Measurements from ENCODE around the gene ERC1. TPM values are rescaled to one million over a fixed set of nuclear protein-coding genes. Genes with fewer than 3 reads are reported as not detected.
A peak's percentile ranks its signal among the peaks of the same experiment; 100 is the strongest.
"Not testable (repeated sequence)": the region's sequence is repeated elsewhere in the genome, so short reads cannot be mapped to it uniquely, and the experiment has no call there.

Gene ERC1
- total RNA-seq, 2 donors from 2014 or later, result 40.3 to 43.0 TPM

DNA sequence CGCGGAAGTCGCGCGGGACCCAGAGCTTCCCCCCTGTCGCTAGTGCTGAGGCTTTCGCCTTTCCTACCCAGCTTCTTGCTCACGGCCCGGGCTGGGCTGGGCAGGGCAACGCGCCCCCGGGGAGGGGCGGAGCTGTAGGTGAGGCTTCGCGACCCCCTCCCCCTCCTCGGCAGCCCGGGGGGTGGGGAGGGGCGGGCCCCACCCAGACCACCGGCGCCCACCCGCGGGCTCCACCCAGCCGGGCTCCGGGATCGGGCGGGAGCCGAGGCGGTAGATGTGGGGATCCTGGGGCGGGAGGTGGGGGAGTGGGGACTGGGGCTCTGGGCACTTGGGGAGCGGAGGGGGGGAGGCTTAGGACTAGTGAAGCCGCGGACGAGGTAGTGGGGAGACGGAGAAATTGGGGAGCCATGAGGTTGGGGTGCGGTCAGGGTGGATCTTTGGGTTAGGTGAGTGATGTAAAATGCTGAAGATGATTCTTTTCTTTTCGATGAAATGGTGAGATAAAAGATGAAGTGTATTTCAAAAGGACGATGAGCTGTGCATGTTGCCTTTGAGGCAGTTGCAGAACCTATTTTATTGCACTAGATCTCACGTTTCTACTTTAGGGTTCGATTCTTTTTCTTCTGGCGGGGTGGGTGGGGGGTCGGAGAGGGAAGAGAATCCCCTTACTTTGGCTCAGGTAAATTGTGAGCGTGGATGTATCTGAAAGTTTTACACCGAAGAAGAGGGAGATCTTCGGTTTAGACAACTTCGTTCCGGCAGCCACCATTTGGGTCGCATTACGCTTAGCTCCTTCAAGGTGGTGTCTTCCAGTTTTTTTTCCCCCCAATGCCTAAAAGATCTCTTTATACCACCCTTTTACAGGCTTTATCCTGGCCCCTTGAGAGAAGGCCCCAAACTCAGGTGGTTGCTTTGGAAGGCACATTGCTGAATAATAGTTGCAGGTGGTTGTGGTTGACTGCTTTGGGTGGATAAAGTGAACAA lies 619 bp downstream of the ERC1 start:
- H3K4me1 ChIP-seq, result peaks cover 0 to 39% of the 10 kb centered on the region in 2 donors
- H3K27ac ChIP-seq, result peak overlapping the region; percentile 95 to 99
- TF ChIP-seq, protein P1, sequence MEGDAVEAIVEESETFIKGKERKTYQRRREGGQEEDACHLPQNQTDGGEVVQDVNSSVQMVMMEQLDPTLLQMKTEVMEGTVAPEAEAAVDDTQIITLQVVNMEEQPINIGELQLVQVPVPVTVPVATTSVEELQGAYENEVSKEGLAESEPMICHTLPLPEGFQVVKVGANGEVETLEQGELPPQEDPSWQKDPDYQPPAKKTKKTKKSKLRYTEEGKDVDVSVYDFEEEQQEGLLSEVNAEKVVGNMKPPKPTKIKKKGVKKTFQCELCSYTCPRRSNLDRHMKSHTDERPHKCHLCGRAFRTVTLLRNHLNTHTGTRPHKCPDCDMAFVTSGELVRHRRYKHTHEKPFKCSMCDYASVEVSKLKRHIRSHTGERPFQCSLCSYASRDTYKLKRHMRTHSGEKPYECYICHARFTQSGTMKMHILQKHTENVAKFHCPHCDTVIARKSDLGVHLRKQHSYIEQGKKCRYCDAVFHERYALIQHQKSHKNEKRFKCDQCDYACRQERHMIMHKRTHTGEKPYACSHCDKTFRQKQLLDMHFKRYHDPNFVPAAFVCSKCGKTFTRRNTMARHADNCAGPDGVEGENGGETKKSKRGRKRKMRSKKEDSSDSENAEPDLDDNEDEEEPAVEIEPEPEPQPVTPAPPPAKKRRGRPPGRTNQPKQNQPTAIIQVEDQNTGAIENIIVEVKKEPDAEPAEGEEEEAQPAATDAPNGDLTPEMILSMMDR (IDR thresholded peaks at IDR 0.05), result no peak
- peak overlapping the region; percentile 89 to 97 for H3K4me3 ChIP-seq
- H3K27me3 ChIP-seq, result no peaks in the 10 kb centered on the region
- H3K36me3 ChIP-seq, result no peaks in the 10 kb centered on the region
- no peaks in the 10 kb centered on the region for H3K9me3 ChIP-seq
- no peak for DNase-seq (ENCODE audit: low spot score)

DNA sequence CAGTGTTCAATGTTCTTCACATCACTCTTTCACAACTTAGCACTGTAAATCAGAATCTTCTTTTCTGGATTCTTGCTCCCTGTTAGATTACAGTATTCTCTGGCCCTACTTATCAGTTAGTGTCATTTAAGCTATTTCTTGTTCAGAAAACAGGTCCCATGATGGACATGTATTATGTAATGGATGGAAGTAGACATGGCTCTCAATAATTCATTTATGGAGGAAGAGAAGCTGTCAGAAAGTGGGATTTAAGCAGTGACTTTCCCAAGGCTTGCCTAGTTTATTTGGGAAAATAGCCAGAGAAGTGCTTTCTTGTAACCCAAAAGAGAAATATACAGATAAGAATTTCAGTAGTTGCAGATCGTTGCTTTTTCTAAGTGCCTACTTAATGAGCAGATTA lies 1.6 kb downstream of the ERC1 start:
- Histone ChIP-seq H3K27ac (peak overlapping the region in 1 of 2 donors; percentile 99), H3K4me3 (no peak overlapping the region), H3K27me3 (no peaks in the 10 kb centered on the region), H3K9me3 (no peaks in the 10 kb centered on the region), H3K4me1 (peaks cover 0 to 42% of the 10 kb centered on the region in 2 donors), H3K36me3 (no peaks in the 10 kb centered on the region)
- no peak for DNase-seq (ENCODE audit: low spot score)
- TF ChIP-seq, protein P1 (IDR thresholded peaks at IDR 0.05), result no peak

DNA sequence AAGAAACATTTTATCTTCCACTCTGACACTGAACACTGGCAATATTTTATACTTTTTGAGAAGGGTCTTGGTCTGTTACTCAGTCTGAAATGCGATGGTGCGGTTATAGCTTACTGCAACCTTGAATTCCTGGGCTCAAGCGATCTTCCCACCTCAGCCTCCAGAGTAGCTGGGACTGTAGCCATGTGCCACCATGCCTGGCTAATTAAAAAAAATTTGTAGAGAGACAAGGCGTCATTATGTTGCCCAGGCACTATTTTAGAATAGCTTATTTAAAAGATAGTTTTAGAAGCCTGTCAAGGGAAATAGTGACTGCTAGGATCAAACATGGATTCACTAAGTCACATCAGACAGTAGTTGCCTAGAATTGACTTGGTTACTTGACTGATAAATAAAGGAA lies 5.9 kb downstream of the ERC1 start:
- no peak overlapping the region for H3K27ac ChIP-seq
- no peak overlapping the region for H3K4me3 ChIP-seq
- TF ChIP-seq, protein P1 (IDR thresholded peaks at IDR 0.05), result no peak
- H3K27me3 ChIP-seq, result no peaks in the 10 kb centered on the region
- peaks cover 0 to 27% of the 10 kb centered on the region in 2 donors for H3K4me1 ChIP-seq
- H3K36me3 ChIP-seq, result no peaks in the 10 kb centered on the region
- no peaks in the 10 kb centered on the region for H3K9me3 ChIP-seq
- no peak for DNase-seq (ENCODE audit: low spot score)

DNA sequence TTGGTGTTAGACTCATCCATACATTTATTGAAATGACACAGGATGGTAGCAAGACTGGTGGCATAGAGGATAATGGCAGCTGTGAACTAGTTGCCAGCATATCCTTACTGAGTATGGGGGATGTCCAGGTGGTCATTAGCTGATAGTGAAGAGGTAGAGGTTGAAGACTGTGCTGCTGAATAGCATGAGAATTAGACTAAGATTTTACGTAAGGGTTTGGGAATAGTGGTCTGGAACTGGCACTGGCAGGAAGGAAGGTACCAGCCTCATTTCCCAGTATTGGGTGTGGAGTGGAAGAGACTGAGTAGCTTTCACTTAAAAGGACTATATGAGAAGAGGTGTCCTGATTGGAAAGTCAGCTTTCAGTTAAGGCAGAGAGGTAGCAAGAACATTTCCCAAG lies 6.5 kb downstream of the ERC1 start:
- H3K27ac ChIP-seq, result no peak overlapping the region
- no peak overlapping the region for H3K4me3 ChIP-seq
- no peak for DNase-seq (ENCODE audit: low spot score)
- no peaks in the 10 kb centered on the region for H3K9me3 ChIP-seq
- peaks cover 0 to 21% of the 10 kb centered on the region in 2 donors for H3K4me1 ChIP-seq
- no peaks in the 10 kb centered on the region for H3K27me3 ChIP-seq
- H3K36me3 ChIP-seq, result no peaks in the 10 kb centered on the region
- TF ChIP-seq, protein P1 (IDR thresholded peaks at IDR 0.05), result no peak

DNA sequence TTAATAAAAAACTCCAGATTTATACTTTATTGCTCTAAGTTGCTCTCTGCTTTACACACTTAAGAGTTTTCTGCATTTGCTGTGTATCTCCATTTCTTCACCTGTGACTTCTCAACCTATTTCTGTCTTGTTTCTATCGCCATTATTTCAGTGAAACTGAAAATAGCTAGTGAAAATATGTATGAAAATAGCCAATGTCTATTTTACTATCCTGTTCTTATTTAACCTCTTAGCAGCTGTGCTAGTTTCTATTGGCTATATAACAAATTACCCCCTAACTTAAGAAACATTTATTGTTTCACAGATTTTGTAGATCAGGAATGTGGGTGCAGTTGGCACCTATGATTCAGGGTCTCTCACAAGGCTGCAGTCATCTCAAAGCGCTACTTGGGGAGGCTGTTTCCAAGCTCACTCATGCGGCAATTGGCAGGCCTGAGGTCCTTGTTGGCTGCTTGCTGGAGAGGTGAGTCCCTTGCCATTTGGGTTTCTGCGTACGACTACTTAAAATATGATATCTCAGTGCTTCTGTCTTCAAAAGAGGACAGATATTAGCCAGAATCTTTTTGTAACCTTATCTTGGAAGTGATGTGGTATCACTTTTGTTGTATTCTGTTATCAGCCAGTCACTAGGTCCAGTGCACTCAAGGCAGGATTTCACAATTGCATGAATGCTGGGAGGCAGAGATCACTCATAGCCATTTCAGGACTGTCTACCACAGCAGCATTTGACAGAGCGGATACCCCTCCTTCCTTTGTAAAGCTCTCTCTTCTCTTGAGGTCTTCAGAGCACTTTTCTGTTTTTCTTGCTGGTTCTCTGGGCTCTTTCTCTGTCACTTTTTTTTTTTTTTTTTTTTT lies 7.2 kb downstream of the ERC1 start:
- TF ChIP-seq, protein P1 (IDR thresholded peaks at IDR 0.05), result no peak
- H3K4me1 ChIP-seq, result peaks cover 0 to 15% of the 10 kb centered on the region in 2 donors
- H3K4me3 ChIP-seq, result no peak overlapping the region

DNA sequence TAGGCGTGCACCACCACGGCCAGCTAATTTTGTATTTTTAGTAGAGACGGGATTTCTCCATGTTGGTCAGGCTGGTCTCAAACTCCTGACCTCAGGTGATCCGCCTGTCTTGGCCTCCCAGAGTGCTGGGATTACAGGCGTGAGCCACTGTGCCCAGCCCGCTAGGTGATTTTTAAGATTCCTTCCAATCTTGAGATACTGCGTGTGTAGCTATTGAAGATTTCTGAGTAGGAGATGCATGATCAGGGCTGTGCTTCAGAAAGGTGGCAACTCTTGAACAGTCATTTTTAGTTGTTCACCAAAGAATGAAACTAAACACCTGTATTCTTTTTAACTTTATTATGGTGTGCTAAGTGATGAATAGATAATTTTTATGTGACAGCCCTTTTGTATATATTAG lies 8.7 kb downstream of the ERC1 start:
- H3K4me3 ChIP-seq; H3K27me3 ChIP-seq; DNase-seq (ENCODE audit: low spot score); H3K27ac ChIP-seq; H3K36me3 ChIP-seq; H3K9me3 ChIP-seq: not testable (repeated sequence)
- peaks cover 0 to 24% of the 10 kb centered on the region in 2 donors for H3K4me1 ChIP-seq

More for the DNA sequence above, 7.2 kb downstream of the ERC1 start:
- H3K27me3 ChIP-seq, result no peaks in the 10 kb centered on the region
- H3K36me3 ChIP-seq, result no peaks in the 10 kb centered on the region
- no peak for DNase-seq (ENCODE audit: low spot score)
- no peaks in the 10 kb centered on the region for H3K9me3 ChIP-seq
- peak overlapping the region; percentile 51 to 61 for H3K27ac ChIP-seq

Measured in right atrium auricular region (tissue), 2 donors.